HCT116 (cell line): ENCODE results near the gene FSIP1. TPM values are rescaled to one million over a fixed set of nuclear protein-coding genes. Genes with fewer than 3 reads are reported as not detected.

Source experiments
- ATAC-seq: fragments of 200-7000 bp; cut with Tn5 transposase; 2 replicates; pipeline ENCODE4 v1.9.1; 2020; ENCODE audit warnings: mild to moderate bottlenecking, moderate library complexity
- BruUV-seq: library from RNA; stranded (reverse); fragments of 400-500 nt; replicated peaks from 2 replicates; lab custom pipeline; 2021; lab: Mats Ljungman, UMichigan
- CTCF ChIA-PET: fragments of 300-600 bp; sonication (Branson Sonifier 250); formaldehyde crosslinking; loops from one replicate; lab custom pipeline; 2021; ENCODE audit warnings: antibody characterized with exemption; lab: Charles Lee
- POLR2A ChIA-PET: fragments of 300-600, 350-600 bp; sonication (Branson Sonifier 250); formaldehyde crosslinking; loops from one replicate; lab custom pipeline; 2021; ENCODE audit warnings: antibody characterized with exemption; lab: Charles Lee
- RAD21 ChIA-PET, 2 experiments: fragments of 300-600 bp; sonication (Branson Sonifier 250); formaldehyde crosslinking; loops; one replicate each; lab custom pipeline; 2023; ENCODE audit warnings: low total read pairs in 2 of 2; ENCODE audit not compliant: uncharacterized antibody in 2 of 2, unreplicated experiment in 2 of 2, low non-redundant PET in 1 of 2; lab: Charles Lee
- DNase-seq: peaks from one replicate; pipeline ENCODE4 v3.0.0-alpha.2; 2010; ENCODE audit warnings: low read depth, low spot score
- H2AFZ ChIP-seq: fragments of 200-600 bp; shearing (Covaris generic), sonication (generic); 2 replicates; pipeline ENCODE4 v1.6.1; 2017; ENCODE audit warnings: low read depth, mixed run types, mixed read lengths, antibody characterized with exemption, low read length; ENCODE audit not compliant: poor library complexity, severe bottlenecking
- H3K27ac ChIP-seq: 2 replicates; pipeline ENCODE4 v1.5.1; 2012; ENCODE audit warnings: low read depth, low read length
- H3K27me3 ChIP-seq: fragments of 200-600 bp; sonication (generic); 2 replicates; pipeline ENCODE4 v1.6.1; 2016; ENCODE audit warnings: mixed run types, low read length, mixed read lengths; ENCODE audit not compliant: insufficient read depth
- H3K36me3 ChIP-seq, 2 experiments: fragments of 200-500 bp in 1 of 2; fragments of 200-600 bp in 1 of 2; sonication (Bioruptor generic) in 1 of 2; sonication (generic) in 1 of 2; 2 replicates each; pipeline versions ENCODE4 v1.5.1 to v1.6.1; 2014 to 2016; ENCODE audit warnings: low read length in 2 of 2, inconsistent platforms in 1 of 2, mixed read lengths in 1 of 2, mixed run types in 1 of 2; ENCODE audit not compliant: insufficient read depth in 2 of 2, control insufficient read depth in 1 of 2
- H3K4me1 ChIP-seq, 2 experiments: fragments of 200-600 bp in 1 of 2; sonication (generic) in 1 of 2; 2 replicates each; pipeline versions ENCODE4 v1.5.1 to v1.6.1; 2012 to 2017; ENCODE audit warnings: low read length in 2 of 2, inconsistent platforms in 1 of 2, mild to moderate bottlenecking in 1 of 2, mixed read lengths in 1 of 2, mixed run types in 1 of 2, moderate library complexity in 1 of 2; ENCODE audit not compliant: insufficient read depth in 2 of 2, control insufficient read depth in 1 of 2
- H3K4me2 ChIP-seq: fragments of 200-600 bp; sonication (generic); 2 replicates; pipeline ENCODE4 v1.6.1; 2017; ENCODE audit warnings: mixed run types, low read length, mixed read lengths
- H3K4me3 ChIP-seq, 2 experiments: fragments of 200-600 bp in 1 of 2; sonication (generic) in 1 of 2; replicated peaks in 1 of 2; 2 replicates each; pipeline ENCODE4 v1.5.1; 2011 to 2016; ENCODE audit warnings: low read length in 2 of 2, control low read depth in 1 of 2, low read depth in 1 of 2, mild to moderate bottlenecking in 1 of 2, mixed read lengths in 1 of 2, mixed run types in 1 of 2
- H3K79me2 ChIP-seq: fragments of 200-600 bp; sonication (generic); 2 replicates; pipeline ENCODE4 v1.6.1; 2017; ENCODE audit warnings: mild to moderate bottlenecking, mixed run types, low read length, moderate library complexity, mixed read lengths; ENCODE audit not compliant: insufficient read depth
- H3K9ac ChIP-seq: fragments of 200-600 bp; sonication (generic); 2 replicates; pipeline ENCODE4 v1.6.1; 2016; ENCODE audit warnings: low read length, mixed read lengths
- H3K9me2 ChIP-seq: fragments of 200-600 bp; sonication (generic), shearing (Covaris generic); 2 replicates; pipeline ENCODE4 v1.6.1; 2017; ENCODE audit warnings: mixed run types, mild to moderate bottlenecking, moderate library complexity; ENCODE audit not compliant: insufficient read depth
- H3K9me3 ChIP-seq, 2 experiments: fragments of 200-500 bp in 1 of 2; fragments of 200-600 bp in 1 of 2; sonication (Bioruptor generic) in 1 of 2; sonication (generic) in 1 of 2; 2 replicates each; pipeline ENCODE4 v1.6.1; 2014 to 2017; ENCODE audit warnings: low read length in 2 of 2, mixed read lengths in 2 of 2, inconsistent platforms in 1 of 2, low read depth in 1 of 2, mild to moderate bottlenecking in 1 of 2, mixed run types in 1 of 2, moderate library complexity in 1 of 2; ENCODE audit not compliant: control insufficient read depth in 1 of 2, insufficient read depth in 1 of 2
- H4K20me1 ChIP-seq: fragments of 200-600 bp; sonication (generic), shearing (Covaris generic); 2 replicates; pipeline ENCODE4 v1.6.1; 2017; ENCODE audit warnings: mixed run types, mild to moderate bottlenecking, moderate library complexity; ENCODE audit not compliant: insufficient read depth
- CEBPB ChIP-seq: IDR thresholded peaks from 2 replicates; pipeline ENCODE4 v1.6.1; 2012; ENCODE audit warnings: low read depth
- EGR1 ChIP-seq: IDR thresholded peaks from 2 replicates; pipeline ENCODE4 v1.6.1; 2012; ENCODE audit warnings: low read depth
- ELF1 ChIP-seq: IDR thresholded peaks from 2 replicates; pipeline ENCODE4 v1.6.1; 2012; ENCODE audit warnings: low read depth, borderline replicate concordance
- EZH2 ChIP-seq: fragments of 200-600 bp; sonication (generic); IDR thresholded peaks from 2 replicates; pipeline ENCODE4 v1.6.1; 2017; ENCODE audit warnings: antibody characterized with exemption, mixed run types
- FOSL1 ChIP-seq: IDR thresholded peaks from 2 replicates; pipeline ENCODE4 v1.6.1; 2012; ENCODE audit warnings: low read depth
- POLR2A ChIP-seq: IDR thresholded peaks from 2 replicates; pipeline ENCODE4 v1.7.0; 2011; ENCODE audit warnings: borderline replicate concordance; ENCODE audit not compliant: insufficient read depth, insufficient read length; ENCODE audit errors: extremely low read depth
- RAD21 ChIP-seq: IDR thresholded peaks from 2 replicates; pipeline ENCODE4 v1.6.1; 2012; ENCODE audit warnings: low read depth, mild to moderate bottlenecking
- SP1 ChIP-seq: IDR thresholded peaks from 2 replicates; pipeline ENCODE4 v1.6.1; 2012; ENCODE audit warnings: low read depth
- SRF ChIP-seq: IDR thresholded peaks from 2 replicates; pipeline ENCODE4 v1.6.1; 2012; ENCODE audit warnings: low read depth
- TCF7L2 ChIP-seq: IDR thresholded peaks from 2 replicates; pipeline ENCODE4 v1.7.0; 2011; ENCODE audit warnings: borderline replicate concordance, inconsistent platforms; ENCODE audit not compliant: insufficient read depth, insufficient read length; ENCODE audit errors: extremely low read depth
- YY1 ChIP-seq: IDR thresholded peaks from 2 replicates; pipeline ENCODE4 v1.6.1; 2011; ENCODE audit warnings: low read length, low read depth, moderate library complexity, mild to moderate bottlenecking; ENCODE audit not compliant: insufficient replicate concordance; ENCODE audit errors: extremely low read depth
- ZNF274 ChIP-seq: fragments of 200-500 bp; sonication (Bioruptor generic); IDR thresholded peaks from 2 replicates; pipeline ENCODE4 v1.6.1; 2014; ENCODE audit warnings: mild to moderate bottlenecking, low read depth, low read length, inconsistent platforms
- intact Hi-C: fragments of 100-400 bp; cut with micrococcal nuclease; formaldehyde crosslinking; loops from 2 replicates; pipeline ENCODE4 v1.10.0; 2022
- total RNA-seq: library from RNA; stranded (reverse); gene quantifications from one replicate; pipeline ENCODE4 v1.2.1, GENCODE V29; 2021; ENCODE audit not compliant: unreplicated experiment
- TF ChIP-seq, protein P1 (sequence below): IDR thresholded peaks from 2 replicates; pipeline ENCODE4 v1.6.1; 2012; ENCODE audit warnings: low read depth
- TF ChIP-seq, protein P2 (sequence below): IDR thresholded peaks from 2 replicates; pipeline ENCODE4 v1.6.1; 2012
- TF ChIP-seq, protein P3 (sequence below), 3 experiments: fragments of 200-600 bp in 1 of 3; sonication (generic) in 1 of 3; IDR thresholded peaks in 2 of 3; conservative IDR thresholded peaks in 1 of 3; 2 replicates each; pipeline ENCODE4 v1.5.1; 2012 to 2017; ENCODE audit warnings: low read depth in 2 of 3, low read length in 2 of 3, antibody characterized with exemption in 1 of 3, borderline replicate concordance in 1 of 3, control low read depth in 1 of 3, mild to moderate bottlenecking in 1 of 3, mixed read lengths in 1 of 3, mixed run types in 1 of 3, moderate library complexity in 1 of 3; ENCODE audit not compliant: insufficient read depth in 1 of 3

Gene FSIP1
- total RNA-seq, 1 experiment from 2014 or later: 0.42 TPM

DNA sequence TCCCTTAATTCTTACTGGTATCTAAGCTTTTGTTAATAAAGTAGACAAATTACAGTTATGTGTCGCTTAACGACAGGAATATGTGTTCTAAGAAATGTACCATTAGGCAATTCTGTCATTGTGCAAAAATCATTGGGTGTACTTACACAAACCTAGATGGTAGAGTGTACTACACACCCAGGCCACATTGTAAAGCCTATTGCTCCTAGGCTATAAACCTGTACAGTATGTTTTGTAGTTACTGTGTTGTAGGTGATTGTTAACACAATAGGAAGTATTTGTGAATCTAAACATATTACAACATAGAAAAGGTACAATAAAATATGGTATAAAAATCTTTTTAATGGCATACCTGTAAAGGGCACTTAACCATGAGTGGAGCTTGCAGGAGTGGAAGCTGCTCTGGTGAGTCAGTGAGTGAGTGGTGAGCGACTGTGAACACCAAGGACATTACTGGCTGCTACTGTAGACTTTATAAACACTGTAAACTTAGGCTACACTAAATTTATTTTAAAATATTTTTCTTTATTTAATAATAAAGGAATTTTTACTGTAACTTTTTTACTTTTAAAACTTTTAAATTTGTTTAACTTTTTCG is 47.4 kb downstream of the FSIP1 start:
- no peaks in the 10 kb centered on the region for H4K20me1 ChIP-seq
- H3K9ac ChIP-seq: no peak overlapping the region
- H2AFZ ChIP-seq: no peak overlapping the region
- no peak for DNase-seq
- no peak for ATAC-seq
- TF ChIP-seq POLR2A (no peak), RAD21 (no peak), ZNF274 (no peak), SRF (no peak), ELF1 (no peak), TCF7L2 (no peak), FOSL1 (no peak), YY1 (no peak), EZH2 (no peak), CEBPB (no peak), SP1 (no peak), EGR1 (no peak)
- TF ChIP-seq, protein P1, sequence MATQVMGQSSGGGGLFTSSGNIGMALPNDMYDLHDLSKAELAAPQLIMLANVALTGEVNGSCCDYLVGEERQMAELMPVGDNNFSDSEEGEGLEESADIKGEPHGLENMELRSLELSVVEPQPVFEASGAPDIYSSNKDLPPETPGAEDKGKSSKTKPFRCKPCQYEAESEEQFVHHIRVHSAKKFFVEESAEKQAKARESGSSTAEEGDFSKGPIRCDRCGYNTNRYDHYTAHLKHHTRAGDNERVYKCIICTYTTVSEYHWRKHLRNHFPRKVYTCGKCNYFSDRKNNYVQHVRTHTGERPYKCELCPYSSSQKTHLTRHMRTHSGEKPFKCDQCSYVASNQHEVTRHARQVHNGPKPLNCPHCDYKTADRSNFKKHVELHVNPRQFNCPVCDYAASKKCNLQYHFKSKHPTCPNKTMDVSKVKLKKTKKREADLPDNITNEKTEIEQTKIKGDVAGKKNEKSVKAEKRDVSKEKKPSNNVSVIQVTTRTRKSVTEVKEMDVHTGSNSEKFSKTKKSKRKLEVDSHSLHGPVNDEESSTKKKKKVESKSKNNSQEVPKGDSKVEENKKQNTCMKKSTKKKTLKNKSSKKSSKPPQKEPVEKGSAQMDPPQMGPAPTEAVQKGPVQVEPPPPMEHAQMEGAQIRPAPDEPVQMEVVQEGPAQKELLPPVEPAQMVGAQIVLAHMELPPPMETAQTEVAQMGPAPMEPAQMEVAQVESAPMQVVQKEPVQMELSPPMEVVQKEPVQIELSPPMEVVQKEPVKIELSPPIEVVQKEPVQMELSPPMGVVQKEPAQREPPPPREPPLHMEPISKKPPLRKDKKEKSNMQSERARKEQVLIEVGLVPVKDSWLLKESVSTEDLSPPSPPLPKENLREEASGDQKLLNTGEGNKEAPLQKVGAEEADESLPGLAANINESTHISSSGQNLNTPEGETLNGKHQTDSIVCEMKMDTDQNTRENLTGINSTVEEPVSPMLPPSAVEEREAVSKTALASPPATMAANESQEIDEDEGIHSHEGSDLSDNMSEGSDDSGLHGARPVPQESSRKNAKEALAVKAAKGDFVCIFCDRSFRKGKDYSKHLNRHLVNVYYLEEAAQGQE: no peak
- TF ChIP-seq, protein P2, sequence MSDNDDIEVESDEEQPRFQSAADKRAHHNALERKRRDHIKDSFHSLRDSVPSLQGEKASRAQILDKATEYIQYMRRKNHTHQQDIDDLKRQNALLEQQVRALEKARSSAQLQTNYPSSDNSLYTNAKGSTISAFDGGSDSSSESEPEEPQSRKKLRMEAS: no peak
- TF ChIP-seq, protein P3, sequence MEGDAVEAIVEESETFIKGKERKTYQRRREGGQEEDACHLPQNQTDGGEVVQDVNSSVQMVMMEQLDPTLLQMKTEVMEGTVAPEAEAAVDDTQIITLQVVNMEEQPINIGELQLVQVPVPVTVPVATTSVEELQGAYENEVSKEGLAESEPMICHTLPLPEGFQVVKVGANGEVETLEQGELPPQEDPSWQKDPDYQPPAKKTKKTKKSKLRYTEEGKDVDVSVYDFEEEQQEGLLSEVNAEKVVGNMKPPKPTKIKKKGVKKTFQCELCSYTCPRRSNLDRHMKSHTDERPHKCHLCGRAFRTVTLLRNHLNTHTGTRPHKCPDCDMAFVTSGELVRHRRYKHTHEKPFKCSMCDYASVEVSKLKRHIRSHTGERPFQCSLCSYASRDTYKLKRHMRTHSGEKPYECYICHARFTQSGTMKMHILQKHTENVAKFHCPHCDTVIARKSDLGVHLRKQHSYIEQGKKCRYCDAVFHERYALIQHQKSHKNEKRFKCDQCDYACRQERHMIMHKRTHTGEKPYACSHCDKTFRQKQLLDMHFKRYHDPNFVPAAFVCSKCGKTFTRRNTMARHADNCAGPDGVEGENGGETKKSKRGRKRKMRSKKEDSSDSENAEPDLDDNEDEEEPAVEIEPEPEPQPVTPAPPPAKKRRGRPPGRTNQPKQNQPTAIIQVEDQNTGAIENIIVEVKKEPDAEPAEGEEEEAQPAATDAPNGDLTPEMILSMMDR (IDR thresholded peaks at IDR 0.05 in 2 of 3, conservative IDR thresholded peaks at IDR 0.05 in 1 of 3; ENCODE audit: borderline replicate concordance in 1 of 3, insufficient read depth in 1 of 3, low read depth in 2 of 3, low read length in 2 of 3): no peak
- no peak overlapping the region for H3K4me3 ChIP-seq
- POLR2A ChIA-PET: no interaction called here
- H3K79me2 ChIP-seq: no peaks in the 10 kb centered on the region
- intact Hi-C loops: no loop called here
- no peaks in the 10 kb centered on the region for H3K9me3 ChIP-seq
- no peaks in the 10 kb centered on the region for H3K27me3 ChIP-seq
- H3K9me2 ChIP-seq: no peaks in the 10 kb centered on the region
- RAD21 ChIA-PET: no interaction called here
- H3K36me3 ChIP-seq: no peaks in the 10 kb centered on the region
- no peaks in the 10 kb centered on the region for H3K4me1 ChIP-seq
- BruUV-seq: no TSS peak
- H3K27ac ChIP-seq: no peak overlapping the region
- CTCF ChIA-PET: interaction anchor here (1.1 to 2.4 kb wide), 2 partner anchors 21 to 22 kb away, joined by 3 to 9 read pairs; no protein-coding TSS in a partner anchor
- no peak overlapping the region for H3K4me2 ChIP-seq
